ENCODE results near the gene FTCDNL1. TPM values are rescaled to one million over a fixed set of nuclear protein-coding genes. Genes with fewer than 3 reads are reported as not detected.

Gene FTCDNL1
- total RNA-seq, 2 experiments from 2014 or later, result 1.9 to 2.0 TPM

DNA sequence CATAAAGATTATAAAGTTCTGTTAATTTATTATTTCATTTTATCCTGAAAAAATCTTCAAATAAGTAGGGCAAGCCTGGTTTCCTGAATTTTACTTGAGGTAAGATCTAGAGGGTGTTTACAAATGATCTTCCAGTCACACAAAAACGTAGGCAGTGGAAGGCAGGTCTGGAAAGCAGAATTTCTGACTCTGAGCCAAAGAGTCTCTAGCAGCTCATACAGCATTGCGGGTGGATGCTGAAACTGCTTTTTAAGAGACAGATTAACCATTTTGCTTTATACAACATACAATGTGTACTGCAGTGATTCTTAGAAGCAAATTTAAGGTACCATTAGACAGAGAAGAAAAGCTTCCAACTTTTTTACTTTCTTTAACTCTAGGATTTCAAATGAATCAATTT, 117.0 kb downstream of the FTCDNL1 start:
- Mint-ChIP-seq H3K4me3 (no peak overlapping the region), H3K27ac (no peak overlapping the region), H3K4me1 (ENCODE audit: low read depth) (no peaks in the 10 kb centered on the region), H3K36me3 (ENCODE audit: low read depth) (no peaks in the 10 kb centered on the region), H3K27me3 (peaks cover 19% of the 10 kb centered on the region), H3K9me3 (no peaks in the 10 kb centered on the region)
- DNase-seq, result no peak
- ATAC-seq, result no peak
- TF ChIP-seq, protein P1, sequence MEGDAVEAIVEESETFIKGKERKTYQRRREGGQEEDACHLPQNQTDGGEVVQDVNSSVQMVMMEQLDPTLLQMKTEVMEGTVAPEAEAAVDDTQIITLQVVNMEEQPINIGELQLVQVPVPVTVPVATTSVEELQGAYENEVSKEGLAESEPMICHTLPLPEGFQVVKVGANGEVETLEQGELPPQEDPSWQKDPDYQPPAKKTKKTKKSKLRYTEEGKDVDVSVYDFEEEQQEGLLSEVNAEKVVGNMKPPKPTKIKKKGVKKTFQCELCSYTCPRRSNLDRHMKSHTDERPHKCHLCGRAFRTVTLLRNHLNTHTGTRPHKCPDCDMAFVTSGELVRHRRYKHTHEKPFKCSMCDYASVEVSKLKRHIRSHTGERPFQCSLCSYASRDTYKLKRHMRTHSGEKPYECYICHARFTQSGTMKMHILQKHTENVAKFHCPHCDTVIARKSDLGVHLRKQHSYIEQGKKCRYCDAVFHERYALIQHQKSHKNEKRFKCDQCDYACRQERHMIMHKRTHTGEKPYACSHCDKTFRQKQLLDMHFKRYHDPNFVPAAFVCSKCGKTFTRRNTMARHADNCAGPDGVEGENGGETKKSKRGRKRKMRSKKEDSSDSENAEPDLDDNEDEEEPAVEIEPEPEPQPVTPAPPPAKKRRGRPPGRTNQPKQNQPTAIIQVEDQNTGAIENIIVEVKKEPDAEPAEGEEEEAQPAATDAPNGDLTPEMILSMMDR (IDR thresholded peaks at IDR 0.05), result no peak
- intact Hi-C loops (cut with micrococcal nuclease), result loop anchor here (10.0 kb wide), 1 partner anchor 139 kb away; no protein-coding TSS in a partner anchor
- ChIA-PET POLR2A (no interaction called here), CTCF (interaction anchor here (1.2 to 1.5 kb wide), 2 partner anchors 9 to 32 kb away, joined by 3 read pairs; no protein-coding TSS in a partner anchor)

DNA sequence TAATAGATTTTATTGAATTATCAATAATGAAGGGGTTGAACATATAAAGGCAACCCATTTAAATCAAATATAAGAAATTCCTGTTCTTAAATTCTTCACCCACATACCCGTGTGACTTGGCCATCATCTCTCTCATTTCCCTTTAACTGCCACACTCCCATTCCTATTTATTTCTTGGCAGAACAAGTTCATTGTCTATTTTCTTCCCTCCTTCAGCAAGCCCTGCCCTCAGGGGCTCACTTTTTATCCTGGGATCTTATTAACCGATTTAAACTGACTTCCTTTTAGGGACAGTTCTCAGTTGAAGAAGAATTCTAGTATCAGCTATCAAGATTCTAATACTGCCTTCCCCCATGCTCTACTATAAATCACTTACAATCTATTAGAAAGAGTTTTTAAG, 123.2 kb downstream of the FTCDNL1 start:
- Mint-ChIP-seq H3K27ac (no peak overlapping the region), H3K9me3 (no peaks in the 10 kb centered on the region), H3K4me1 (ENCODE audit: low read depth) (no peaks in the 10 kb centered on the region), H3K4me3 (no peak overlapping the region), H3K27me3 (peaks cover 16% of the 10 kb centered on the region), H3K36me3 (ENCODE audit: low read depth) (no peaks in the 10 kb centered on the region)
- CTCF ChIA-PET, result interaction anchor here (0.7 to 1.3 kb wide), 2 partner anchors 12 to 14 kb away, joined by 3 read pairs; no protein-coding TSS in a partner anchor
- POLR2A ChIA-PET, result no interaction called here
- intact Hi-C loops (cut with micrococcal nuclease), result no loop called here
- DNase-seq (no peak), ATAC-seq (no peak)
- TF ChIP-seq, protein P1 (IDR thresholded peaks at IDR 0.05), result no peak

DNA sequence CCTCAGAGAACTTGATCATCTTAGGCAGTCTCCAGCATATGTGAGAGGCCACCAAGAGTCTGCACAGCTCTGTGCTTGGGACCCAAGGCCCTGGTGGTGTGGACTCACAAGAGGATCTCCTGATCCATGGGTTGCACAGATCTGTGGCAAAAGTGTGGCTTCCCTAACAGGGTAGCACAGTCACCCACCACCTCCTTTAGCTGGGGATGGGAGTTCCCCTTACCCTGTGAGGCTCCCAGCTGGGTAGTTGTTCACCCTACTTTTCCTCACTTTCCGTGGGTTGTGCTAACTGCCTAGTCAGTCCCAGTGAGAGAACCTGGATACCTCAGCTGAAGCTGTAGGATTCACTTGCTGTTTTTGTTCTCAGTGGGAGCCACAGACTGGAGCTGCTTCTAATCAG, 123.7 kb downstream of the FTCDNL1 start:
- H3K36me3 Mint-ChIP-seq (ENCODE audit: low read depth), result no peaks in the 10 kb centered on the region
- CTCF ChIA-PET, result interaction anchor here (1.3 kb wide), 1 partner anchor 13 kb away, joined by 3 read pairs; no protein-coding TSS in a partner anchor
- intact Hi-C loops (cut with micrococcal nuclease), result no loop called here
- peaks cover 20% of the 10 kb centered on the region for H3K27me3 Mint-ChIP-seq
- H3K9me3 Mint-ChIP-seq, result no peaks in the 10 kb centered on the region
- POLR2A ChIA-PET, result no interaction called here
- H3K27ac Mint-ChIP-seq, result no peak overlapping the region
- H3K4me3 Mint-ChIP-seq, result no peak overlapping the region
- TF ChIP-seq, protein P1 (IDR thresholded peaks at IDR 0.05), result no peak
- H3K4me1 Mint-ChIP-seq (ENCODE audit: low read depth), result no peaks in the 10 kb centered on the region
- ATAC-seq (no peak), DNase-seq (no peak)

DNA sequence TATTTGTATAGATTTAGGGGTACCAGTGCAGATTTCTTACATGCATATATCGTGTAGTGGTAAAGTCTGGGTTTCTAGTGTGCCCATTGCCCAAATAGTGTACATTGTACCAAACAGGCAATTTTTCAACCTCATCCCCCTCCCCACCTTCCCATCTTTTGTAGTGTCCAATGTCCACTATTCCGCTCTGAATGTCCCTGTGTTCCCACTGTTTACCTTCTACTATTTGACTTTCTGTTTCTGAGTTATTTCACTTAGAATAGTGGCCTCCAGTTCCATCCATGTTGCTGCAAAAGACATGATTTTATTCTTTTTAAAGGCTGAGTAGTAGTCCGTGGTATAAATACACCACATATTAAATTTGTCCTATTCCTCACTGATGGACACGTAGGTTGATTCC, 132.9 kb downstream of the FTCDNL1 start:
- TF ChIP-seq, protein P1 (IDR thresholded peaks at IDR 0.05), result no peak
- CTCF ChIA-PET, result no interaction called here

DNA sequence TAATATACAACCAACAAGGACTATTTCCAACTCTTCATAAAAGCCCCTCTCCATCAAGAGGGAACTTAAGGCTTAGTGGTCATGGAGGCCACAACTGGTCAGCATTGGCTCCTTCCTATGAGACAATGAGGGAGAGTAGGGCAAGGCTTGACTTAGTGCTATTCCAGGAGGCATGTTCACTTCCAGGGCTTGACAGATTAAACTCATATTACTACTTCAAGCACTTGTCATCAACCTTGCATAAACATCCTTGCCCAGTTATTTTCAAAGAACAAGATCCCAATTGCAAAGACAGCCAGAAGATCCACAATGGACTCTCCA, 133.4 kb downstream of the FTCDNL1 start:
- peaks cover 8% of the 10 kb centered on the region for H3K27me3 Mint-ChIP-seq
- TF ChIP-seq, protein P1 (IDR thresholded peaks at IDR 0.05), result no peak
- no peaks in the 10 kb centered on the region for H3K9me3 Mint-ChIP-seq
- CTCF ChIA-PET, result interaction anchor here (1.6 kb wide), 1 partner anchor 23 kb away, joined by 6 read pairs; no protein-coding TSS in a partner anchor
- DNase-seq, result no peak
- H3K4me3 Mint-ChIP-seq, result no peak overlapping the region
- no peaks in the 10 kb centered on the region for H3K4me1 Mint-ChIP-seq (ENCODE audit: low read depth)
- intact Hi-C loops (cut with micrococcal nuclease), result no loop called here
- no peak overlapping the region for H3K27ac Mint-ChIP-seq
- POLR2A ChIA-PET, result no interaction called here
- H3K36me3 Mint-ChIP-seq (ENCODE audit: low read depth), result no peaks in the 10 kb centered on the region
- ATAC-seq, result no peak

More for the DNA sequence above, 132.9 kb downstream of the FTCDNL1 start:
- intact Hi-C loops (cut with micrococcal nuclease), result no loop called here
- Mint-ChIP-seq H3K27me3 (peaks cover 8% of the 10 kb centered on the region), H3K4me1 (ENCODE audit: low read depth) (no peaks in the 10 kb centered on the region), H3K4me3 (no peak overlapping the region), H3K36me3 (ENCODE audit: low read depth) (no peaks in the 10 kb centered on the region), H3K9me3 (no peaks in the 10 kb centered on the region), H3K27ac (no peak overlapping the region)
- no peak for DNase-seq
- POLR2A ChIA-PET, result no interaction called here
- no peak for ATAC-seq

All from activated CD8-positive, alpha-beta T cell treated with anti-CD3 and anti-CD28 coated beads for 36 hours (primary cell).